DMS 273 (cell line): ENCODE results near the gene SLC9A8.
A peak's percentile ranks its signal among the peaks of the same experiment; 100 is the strongest.
"Not testable (repeated sequence)": the region's sequence is repeated elsewhere in the genome, so short reads cannot be mapped to it uniquely, and the experiment has no call there.

Source experiments
- DNase-seq: peaks from one replicate; lab custom pipeline; 2025; ENCODE audit not compliant: unreplicated experiment; lab: John Stamatoyannopoulos, UW

Gene SLC9A8

GRCh38 chr20:49812507-49813304 is at the start of gene SLC9A8:
Gene SLC9A8 (plus strand): TSS chr20:49812828. CDS start chr20:49812923, 95 bp downstream.
- DNase-seq: peak; percentile 95

GRCh38 chr20:49762940-49763766 is 49.5 kb upstream of the SLC9A8 start:
- DNase-seq: no peak

- no peak for DNase-seq
Observed at GRCh38 chr20:49765413-49765736, 47.3 kb upstream of the SLC9A8 start.

- DNase-seq: no peak
Observed at GRCh38 chr20:49765846-49766541, 46.6 kb upstream of the SLC9A8 start.

GRCh38 chr20:49766979-49767521 is 45.6 kb upstream of the SLC9A8 start:
- no peak for DNase-seq

- DNase-seq: no peak
Observed at GRCh38 chr20:49768204-49769047, 44.2 kb upstream of the SLC9A8 start.

- no peak for DNase-seq
Observed at GRCh38 chr20:49769048-49769581, 43.5 kb upstream of the SLC9A8 start.

- DNase-seq: no peak
Observed at GRCh38 chr20:49770634-49771033, 42.0 kb upstream of the SLC9A8 start.

GRCh38 chr20:49774213-49774612 is 38.4 kb upstream of the SLC9A8 start:
- not testable (repeated sequence) for DNase-seq

GRCh38 chr20:49775229-49775693 is 37.4 kb upstream of the SLC9A8 start:
- DNase-seq: peak; percentile 90

- DNase-seq: no peak
Observed at GRCh38 chr20:49779972-49780371, 32.7 kb upstream of the SLC9A8 start.

GRCh38 chr20:49781676-49782075 is 31.0 kb upstream of the SLC9A8 start:
- DNase-seq: no peak

- DNase-seq: not testable (repeated sequence)
Observed at GRCh38 chr20:49782439-49782838, 30.2 kb upstream of the SLC9A8 start.

GRCh38 chr20:49783021-49783995 is 29.3 kb upstream of the SLC9A8 start:
- peak; percentile 37 for DNase-seq

- no peak for DNase-seq
Observed at GRCh38 chr20:49784291-49784690, 28.3 kb upstream of the SLC9A8 start.

GRCh38 chr20:49785149-49785851 is 27.3 kb upstream of the SLC9A8 start:
- DNase-seq: no peak

- no peak for DNase-seq
Observed at GRCh38 chr20:49785852-49786175, 26.8 kb upstream of the SLC9A8 start.

GRCh38 chr20:49786196-49786595 is 26.4 kb upstream of the SLC9A8 start:
- DNase-seq: no peak
